Measurements from ENCODE around the gene RCOR1. TPM values are rescaled to one million over a fixed set of nuclear protein-coding genes. Genes with fewer than 3 reads are reported as not detected.

The RCOR1 gene
- total and polyA plus RNA-seq, 2 donors (not counting 1 experiment from before 2014, with no cell fraction given) = 8.7 to 37.1 TPM

DNA sequence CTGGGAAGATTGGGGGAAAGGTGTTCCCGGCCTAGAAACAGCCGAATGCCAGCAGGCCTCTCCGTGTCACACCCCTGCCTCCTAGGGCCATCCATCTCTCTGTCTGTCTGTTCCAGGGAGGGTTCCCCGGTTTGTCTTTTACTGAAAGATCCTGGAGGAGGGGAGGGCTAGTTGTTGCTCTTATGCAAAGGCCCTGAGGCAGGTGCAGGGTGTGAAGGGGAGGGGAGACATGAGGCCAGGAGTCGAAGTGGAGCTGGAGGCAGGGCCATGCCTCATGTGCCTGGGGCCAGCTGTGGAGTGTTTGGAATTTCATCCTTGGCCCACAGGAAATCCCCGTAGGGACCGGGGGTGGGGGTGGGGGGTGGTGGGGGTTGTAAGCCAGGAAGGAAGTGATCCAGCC is 8.7 kb upstream of the RCOR1 start:
- CTCF ChIA-PET = no interaction called here
- H3K4me1 Mint-ChIP-seq = peaks cover 3% of the 10 kb centered on the region
- H2AFZ ChIP-seq (ENCODE audit: insufficient read depth, low read depth, low read length, poor library complexity, severe bottlenecking) = no peak overlapping the region

More for the DNA sequence above, 8.7 kb upstream of the RCOR1 start:
- ATAC-seq (ENCODE audit: low read depth) = no peak
- Histone ChIP-seq H3K36me3 (replicated peaks in 1 of 2; ENCODE audit: control extremely low read depth in 1 of 2, control insufficient read depth in 1 of 2, extremely low read depth in 1 of 2, insufficient read depth in 2 of 2, low read length in 1 of 2) (no peaks in the 10 kb centered on the region), H3K27ac (ENCODE audit: low read length in 2 of 2) (no peak overlapping the region), H3K9me3 (ENCODE audit: control extremely low read depth in 1 of 3, control insufficient read depth in 2 of 3, insufficient read depth in 1 of 3, low read length in 2 of 3) (no peaks in the 10 kb centered on the region), H3K4me3 (ENCODE audit: control extremely low read depth in 1 of 5, extremely low read depth in 1 of 5, insufficient read depth in 1 of 5, low read depth in 2 of 5, low read length in 4 of 5) (no peak overlapping the region), H4K20me1 (ENCODE audit: control insufficient read depth, insufficient read depth, low read length, poor library complexity, severe bottlenecking) (no peaks in the 10 kb centered on the region), H3K27me3 (replicated peaks in 1 of 4; ENCODE audit: control extremely low read depth in 1 of 4, control insufficient read depth in 3 of 4, insufficient read depth in 4 of 4, low read length in 3 of 4) (no peaks in the 10 kb centered on the region), H3K4me2 (replicated peaks; ENCODE audit: low read depth, low read length, poor library complexity, severe bottlenecking) (no peak overlapping the region), H3K79me2 (ENCODE audit: control insufficient read depth, insufficient read depth, low read length) (no peaks in the 10 kb centered on the region), H3K4me1 (ENCODE audit: control insufficient read depth in 2 of 2, insufficient read depth in 2 of 2, low read length in 2 of 2) (no peaks in the 10 kb centered on the region), H3K9ac (ENCODE audit: low read length) (no peak overlapping the region)
- Mint-ChIP-seq H3K27me3 (no peaks in the 10 kb centered on the region), H3K27ac (no peak overlapping the region), H3K9me3 (ENCODE audit: insufficient read depth) (no peaks in the 10 kb centered on the region), H3K4me3 (no peak overlapping the region)
- POLR2A ChIA-PET = interaction anchor here (1.1 kb wide), 1 partner anchor 59 kb away, joined by 3 read pairs; no protein-coding TSS in a partner anchor
- DNase-seq = no peak
- intact Hi-C loops (cut with micrococcal nuclease) = no loop called here
- TF ChIP-seq, protein P1, sequence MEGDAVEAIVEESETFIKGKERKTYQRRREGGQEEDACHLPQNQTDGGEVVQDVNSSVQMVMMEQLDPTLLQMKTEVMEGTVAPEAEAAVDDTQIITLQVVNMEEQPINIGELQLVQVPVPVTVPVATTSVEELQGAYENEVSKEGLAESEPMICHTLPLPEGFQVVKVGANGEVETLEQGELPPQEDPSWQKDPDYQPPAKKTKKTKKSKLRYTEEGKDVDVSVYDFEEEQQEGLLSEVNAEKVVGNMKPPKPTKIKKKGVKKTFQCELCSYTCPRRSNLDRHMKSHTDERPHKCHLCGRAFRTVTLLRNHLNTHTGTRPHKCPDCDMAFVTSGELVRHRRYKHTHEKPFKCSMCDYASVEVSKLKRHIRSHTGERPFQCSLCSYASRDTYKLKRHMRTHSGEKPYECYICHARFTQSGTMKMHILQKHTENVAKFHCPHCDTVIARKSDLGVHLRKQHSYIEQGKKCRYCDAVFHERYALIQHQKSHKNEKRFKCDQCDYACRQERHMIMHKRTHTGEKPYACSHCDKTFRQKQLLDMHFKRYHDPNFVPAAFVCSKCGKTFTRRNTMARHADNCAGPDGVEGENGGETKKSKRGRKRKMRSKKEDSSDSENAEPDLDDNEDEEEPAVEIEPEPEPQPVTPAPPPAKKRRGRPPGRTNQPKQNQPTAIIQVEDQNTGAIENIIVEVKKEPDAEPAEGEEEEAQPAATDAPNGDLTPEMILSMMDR (IDR thresholded peaks at IDR 0.05) = no peak
- no peak for TF ChIP-seq EZH2 (IDR thresholded peaks at IDR 0.05; ENCODE audit: borderline replicate concordance, insufficient read depth, low read depth, low read length, poor library complexity, severe bottlenecking)
- WGBS (ENCODE audit: insufficient coverage) = 82% methylated on average over 6 of the region's 7 CpGs

All from B cell (primary cell).